LNCaP clone FGC (cell line): ENCODE data around the gene MYMK.

ENCODE experiments used
- DNase-seq: peaks from one replicate; pipeline ENCODE4 v3.0.0-alpha.2; 2011; ENCODE audit warnings: low read depth
- H3K4me3 ChIP-seq: 2 replicates; pipeline ENCODE4 v1.5.1; 2011; ENCODE audit warnings: mild to moderate bottlenecking, low read depth, low read length, control low read depth
- CTCF ChIP-seq: IDR thresholded peaks from 2 replicates; pipeline ENCODE4 v1.5.1; 2012; ENCODE audit warnings: mild to moderate bottlenecking; ENCODE audit not compliant: control insufficient read depth, insufficient read depth; ENCODE audit errors: extremely low read depth

Gene MYMK

GRCh38 chr9:133557581-133557980 is 32.8 kb upstream of the MYMK start:
- TF ChIP-seq CTCF: no peak
- DNase-seq: no peak
- no peak overlapping the region for H3K4me3 ChIP-seq

- no peak for DNase-seq
- H3K4me3 ChIP-seq: no peak overlapping the region
- TF ChIP-seq CTCF: no peak
Measured at GRCh38 chr9:133556354-133556753, 31.6 kb upstream of the MYMK start.

- no peak for DNase-seq
- H3K4me3 ChIP-seq: no peak overlapping the region
- TF ChIP-seq CTCF: no peak
Measured at GRCh38 chr9:133554729-133555128, 30.0 kb upstream of the MYMK start.

GRCh38 chr9:133553973-133554713 is 29.4 kb upstream of the MYMK start:
- TF ChIP-seq CTCF: no peak
- no peak for DNase-seq
- no peak overlapping the region for H3K4me3 ChIP-seq

GRCh38 chr9:133553123-133553522 is 28.4 kb upstream of the MYMK start:
- TF ChIP-seq CTCF: no peak
- DNase-seq: no peak

GRCh38 chr9:133552236-133552635 is 27.5 kb upstream of the MYMK start:
- no peak for DNase-seq
- no peak for TF ChIP-seq CTCF
- H3K4me3 ChIP-seq: no peak overlapping the region

More at GRCh38 chr9:133553123-133553522, 28.4 kb upstream of the MYMK start:
- no peak overlapping the region for H3K4me3 ChIP-seq

- H3K4me3 ChIP-seq: no peak overlapping the region
- no peak for DNase-seq
- no peak for TF ChIP-seq CTCF
Measured at GRCh38 chr9:133551446-133551845, 26.7 kb upstream of the MYMK start.
